Astrocyte (in vitro differentiated cells and primary cell): ENCODE results near the gene CNTN3. TPM values are rescaled to one million over a fixed set of nuclear protein-coding genes. Genes with fewer than 3 reads are reported as not detected.

ENCODE experiments used
- DNase-seq: peaks from one replicate; pipeline ENCODE4 v3.0.0-alpha.2; 2010; ENCODE audit warnings: low read depth
- FAIRE-seq: peaks from 2 replicates; lab custom pipeline; 2011; peaks lifted over from hg19 to GRCh38; lab: Jason Lieb, UNC
- H2AFZ ChIP-seq: 2 replicates; pipeline ENCODE4 v1.6.0; 2012; ENCODE audit warnings: low read depth, low read length, inconsistent platforms
- H3K27ac ChIP-seq: 2 replicates; pipeline ENCODE4 v1.5.1; 2011; ENCODE audit warnings: low read depth, low read length, inconsistent platforms
- H3K27me3 ChIP-seq: 2 replicates; pipeline ENCODE4 v1.6.0; 2011; ENCODE audit warnings: low read length, inconsistent platforms; ENCODE audit not compliant: insufficient read depth
- H3K36me3 ChIP-seq: 2 replicates; pipeline ENCODE4 v1.5.1; 2011; ENCODE audit warnings: low read length, inconsistent platforms; ENCODE audit not compliant: insufficient read depth
- H3K4me1 ChIP-seq: 2 replicates; pipeline ENCODE4 v1.5.1; 2011; ENCODE audit warnings: low read length, inconsistent platforms; ENCODE audit not compliant: insufficient read depth
- H3K4me2 ChIP-seq: 2 replicates; pipeline ENCODE4 v1.6.0; 2012; ENCODE audit warnings: low read length, inconsistent platforms
- H3K4me3 ChIP-seq: 2 replicates; pipeline ENCODE4 v1.5.1; 2011; ENCODE audit warnings: low read depth, mild to moderate bottlenecking, low read length, inconsistent platforms; ENCODE audit not compliant: insufficient read depth
- H3K79me2 ChIP-seq: 2 replicates; pipeline ENCODE4 v1.6.0; 2012; ENCODE audit warnings: mild to moderate bottlenecking, low read length, inconsistent platforms; ENCODE audit not compliant: insufficient read depth
- H3K9ac ChIP-seq: 2 replicates; pipeline ENCODE4 v1.6.0; 2012; ENCODE audit warnings: mild to moderate bottlenecking, low read length, inconsistent platforms
- H3K9me3 ChIP-seq: 2 replicates; pipeline ENCODE4 v1.5.1; 2012; ENCODE audit warnings: low read depth, mild to moderate bottlenecking, low read length, inconsistent platforms; ENCODE audit not compliant: insufficient read depth
- H4K20me1 ChIP-seq: 2 replicates; pipeline ENCODE4 v1.6.0; 2012; ENCODE audit warnings: low read length, inconsistent platforms; ENCODE audit not compliant: insufficient read depth
- H3K27ac Mint-ChIP-seq: one replicate; pipeline ENCODE4 v1.8.0; 2021; ENCODE audit warnings: mild to moderate bottlenecking, mixed read lengths; ENCODE audit not compliant: unreplicated experiment
- H3K27me3 Mint-ChIP-seq: one replicate; pipeline ENCODE4 v1.8.0; 2021; ENCODE audit warnings: low read depth, mixed read lengths; ENCODE audit not compliant: unreplicated experiment
- H3K36me3 Mint-ChIP-seq: one replicate; pipeline ENCODE4 v1.8.0; 2021; ENCODE audit warnings: low read depth, mixed read lengths; ENCODE audit not compliant: unreplicated experiment
- H3K4me1 Mint-ChIP-seq: one replicate; pipeline ENCODE4 v1.8.0; 2021; ENCODE audit warnings: low read depth, mixed read lengths; ENCODE audit not compliant: unreplicated experiment
- H3K4me3 Mint-ChIP-seq: one replicate; pipeline ENCODE4 v1.8.0; 2021; ENCODE audit warnings: mild to moderate bottlenecking, moderate library complexity, mixed read lengths; ENCODE audit not compliant: unreplicated experiment
- H3K9me3 Mint-ChIP-seq: one replicate; pipeline ENCODE4 v1.8.0; 2021; ENCODE audit warnings: mild to moderate bottlenecking, mixed read lengths; ENCODE audit not compliant: unreplicated experiment
- CTCF ChIP-seq: IDR thresholded peaks from 2 replicates; pipeline ENCODE4 v1.5.1; 2011; ENCODE audit warnings: low read depth, mild to moderate bottlenecking, inconsistent platforms, low read length, moderate library complexity; ENCODE audit not compliant: insufficient read depth
- EZH2 ChIP-seq: IDR thresholded peaks from 2 replicates; pipeline ENCODE4 v1.6.1; 2012; ENCODE audit warnings: mild to moderate bottlenecking, low read length, inconsistent platforms; ENCODE audit not compliant: insufficient read depth
- total RNA-seq: library from RNA; stranded (reverse); gene quantifications from 2 replicates; pipeline ENCODE4 v1.2.1, GENCODE V29; 2021

The CNTN3 gene
- total RNA-seq, 1 donor from 2014 or later, result 0.50 TPM

- H2AFZ ChIP-seq, result no peak overlapping the region
- H3K4me2 ChIP-seq, result no peak overlapping the region
- Mint-ChIP-seq H3K9me3 (no peaks in the 10 kb centered on the region), H3K27ac (no peak overlapping the region), H3K27me3 (no peaks in the 10 kb centered on the region), H3K36me3 (no peaks in the 10 kb centered on the region), H3K4me3 (no peak overlapping the region), H3K4me1 (peaks cover 13% of the 10 kb centered on the region)
- no peak overlapping the region for H3K4me3 ChIP-seq
- no peaks in the 10 kb centered on the region for H4K20me1 ChIP-seq
- no peak overlapping the region for H3K9ac ChIP-seq
- no peaks in the 10 kb centered on the region for H3K4me1 ChIP-seq
- TF ChIP-seq EZH2 (no peak), CTCF (no peak)
- FAIRE-seq (peak; percentile 94), DNase-seq (peak; percentile 55)
- H3K79me2 ChIP-seq, result no peaks in the 10 kb centered on the region
- no peak overlapping the region for H3K27ac ChIP-seq
- no peaks in the 10 kb centered on the region for H3K9me3 ChIP-seq
- no peaks in the 10 kb centered on the region for H3K27me3 ChIP-seq
- no peaks in the 10 kb centered on the region for H3K36me3 ChIP-seq
Observed at GRCh38 chr3:74624301-74624700, 9.8 kb upstream of the CNTN3 start.

- H3K9ac ChIP-seq, result no peak overlapping the region
- H3K9me3 ChIP-seq, result no peaks in the 10 kb centered on the region
- no peak overlapping the region for H2AFZ ChIP-seq
- no peak for TF ChIP-seq EZH2
- no peak for TF ChIP-seq CTCF
- no peak overlapping the region for H3K4me2 ChIP-seq
- H3K4me3 ChIP-seq, result no peak overlapping the region
- H3K27ac Mint-ChIP-seq, result no peak overlapping the region
- no peak overlapping the region for H3K27ac ChIP-seq
- peaks cover 13% of the 10 kb centered on the region for H3K4me1 Mint-ChIP-seq
- H3K4me3 Mint-ChIP-seq, result no peak overlapping the region
- H3K36me3 ChIP-seq, result no peaks in the 10 kb centered on the region
- no peaks in the 10 kb centered on the region for H3K9me3 Mint-ChIP-seq
- FAIRE-seq (no peak), DNase-seq (no peak)
- no peaks in the 10 kb centered on the region for H4K20me1 ChIP-seq
- no peaks in the 10 kb centered on the region for H3K79me2 ChIP-seq
- no peaks in the 10 kb centered on the region for H3K27me3 ChIP-seq
- H3K4me1 ChIP-seq, result no peaks in the 10 kb centered on the region
- H3K36me3 Mint-ChIP-seq, result no peaks in the 10 kb centered on the region
- H3K27me3 Mint-ChIP-seq, result peaks cover 2% of the 10 kb centered on the region
Observed at GRCh38 chr3:74623261-74623836, 8.9 kb upstream of the CNTN3 start.

- Mint-ChIP-seq H3K27me3 (peaks cover 11% of the 10 kb centered on the region), H3K4me3 (no peak overlapping the region), H3K27ac (no peak overlapping the region), H3K36me3 (no peaks in the 10 kb centered on the region), H3K4me1 (peaks cover 13% of the 10 kb centered on the region), H3K9me3 (no peaks in the 10 kb centered on the region)
- no peak overlapping the region for H3K9ac ChIP-seq
- TF ChIP-seq CTCF (no peak), EZH2 (no peak)
- DNase-seq (no peak), FAIRE-seq (no peak)
- no peaks in the 10 kb centered on the region for H3K4me1 ChIP-seq
- H3K27me3 ChIP-seq, result no peaks in the 10 kb centered on the region
- no peak overlapping the region for H2AFZ ChIP-seq
- H3K36me3 ChIP-seq, result no peaks in the 10 kb centered on the region
- no peaks in the 10 kb centered on the region for H3K9me3 ChIP-seq
- no peak overlapping the region for H3K27ac ChIP-seq
- H4K20me1 ChIP-seq, result no peaks in the 10 kb centered on the region
- no peak overlapping the region for H3K4me2 ChIP-seq
- H3K4me3 ChIP-seq, result no peak overlapping the region
- no peaks in the 10 kb centered on the region for H3K79me2 ChIP-seq
Observed at GRCh38 chr3:74621581-74621980, 7.1 kb upstream of the CNTN3 start.
